ENCODE measurements around the gene GJB1.

Gene GJB1

GRCh38 chrX:71191248-71191647 lies 31.8 kb upstream of the GJB1 start:
- TF ChIP-seq CTCF (IDR thresholded peaks at IDR 0.05; ENCODE audit: low read length, missing control alignments) = no peak
- no peak for DNase-seq (ENCODE audit: low read depth)
- H3K4me3 ChIP-seq (replicated peaks; ENCODE audit: low read depth, low read length) = no peak overlapping the region

GRCh38 chrX:71195964-71196649 lies 26.9 kb upstream of the GJB1 start:
- DNase-seq (ENCODE audit: low read depth) = no peak
- no peak for TF ChIP-seq CTCF (IDR thresholded peaks at IDR 0.05; ENCODE audit: low read length, missing control alignments)
- no peak overlapping the region for H3K4me3 ChIP-seq (replicated peaks; ENCODE audit: low read depth, low read length)

- no peak for TF ChIP-seq CTCF (IDR thresholded peaks at IDR 0.05; ENCODE audit: low read length, missing control alignments)
- DNase-seq (ENCODE audit: low read depth) = no peak
- no peak overlapping the region for H3K4me3 ChIP-seq (replicated peaks; ENCODE audit: low read depth, low read length)
Measured at GRCh38 chrX:71198066-71198465, 25.0 kb upstream of the GJB1 start.

GRCh38 chrX:71199252-71200008 lies 23.6 kb upstream of the GJB1 start:
- no peak for TF ChIP-seq CTCF (IDR thresholded peaks at IDR 0.05; ENCODE audit: low read length, missing control alignments)
- H3K4me3 ChIP-seq (replicated peaks; ENCODE audit: low read depth, low read length) = no peak overlapping the region
- DNase-seq (ENCODE audit: low read depth) = no peak

- H3K4me3 ChIP-seq (replicated peaks; ENCODE audit: low read depth, low read length) = no peak overlapping the region
- TF ChIP-seq CTCF (IDR thresholded peaks at IDR 0.05; ENCODE audit: low read length, missing control alignments) = no peak
- no peak for DNase-seq (ENCODE audit: low read depth)
Measured at GRCh38 chrX:71210816-71211215, 12.2 kb upstream of the GJB1 start.

GRCh38 chrX:71212536-71212935 lies 10.5 kb upstream of the GJB1 start:
- no peak for DNase-seq (ENCODE audit: low read depth)
- TF ChIP-seq CTCF (IDR thresholded peaks at IDR 0.05; ENCODE audit: low read length, missing control alignments) = no peak
- no peak overlapping the region for H3K4me3 ChIP-seq (replicated peaks; ENCODE audit: low read depth, low read length)

All from fibroblast of pulmonary artery (primary cell).